Left ventricle myocardium superior (tissue), 1 donor: ENCODE results near the gene CCDC69. TPM values are rescaled to one million over a fixed set of nuclear protein-coding genes. Genes with fewer than 3 reads are reported as not detected.
"Not testable (repeated sequence)": the region's sequence is repeated elsewhere in the genome, so short reads cannot be mapped to it uniquely, and the experiment has no call there.

Source experiments
- ATAC-seq: fragments of 200-7000 bp; cut with Tn5 transposase; one replicate; pipeline ENCODE4 v1.9.1; 2020; ENCODE audit warnings: mild to moderate bottlenecking, moderate library complexity
- DNase-seq: peaks from one replicate; pipeline ENCODE4 v3.0.0-alpha.2; 2020
- intact Hi-C: fragments of 100-400 bp; cut with micrococcal nuclease; formaldehyde crosslinking; loops from one replicate; pipeline ENCODE4 v1.11.0; 2022
- total RNA-seq: library from RNA; stranded (reverse); fragmentation: NEBNext Ultra II Directional; extraction: Animal tissue kit (Norgen Biotek cat#: 25700); gene quantifications from one replicate; pipeline ENCODE4 v1.2.1, GENCODE V29; 2021
- donor health status: DM: no; HTN: yes; CAD: no; lungs with severe emphysema.

The CCDC69 gene
- total RNA-seq, 1 donor from 2014 or later: 178 TPM

- intact Hi-C loops: no loop called here
- DNase-seq (no peak), ATAC-seq (peak; percentile 89)
These were observed 21.3 kb downstream of the CCDC69 start for GRCh38 chr5:151202381-151203139.

GRCh38 chr5:151200913-151201595 is 22.8 kb downstream of the CCDC69 start:
- DNase-seq (no peak), ATAC-seq (no peak)
- intact Hi-C loops: no loop called here

GRCh38 chr5:151199581-151200185 is 24.2 kb downstream of the CCDC69 start:
- no peak for ATAC-seq
- no peak for DNase-seq
- intact Hi-C loops: no loop called here

GRCh38 chr5:151198861-151199260 is 25.0 kb downstream of the CCDC69 start:
- no peak for DNase-seq
- intact Hi-C loops: no loop called here

GRCh38 chr5:151197291-151197600 is 26.6 kb downstream of the CCDC69 start:
- intact Hi-C loops: not testable (repeated sequence)

More at GRCh38 chr5:151198861-151199260, 25.0 kb downstream of the CCDC69 start:
- no peak for ATAC-seq

GRCh38 chr5:151196556-151197290 is 27.2 kb downstream of the CCDC69 start:
- peak; percentile 75 for ATAC-seq
- no peak for DNase-seq
- intact Hi-C loops: no loop called here

More at GRCh38 chr5:151197291-151197600, 26.6 kb downstream of the CCDC69 start:
- DNase-seq, ATAC-seq: not testable (repeated sequence)

GRCh38 chr5:151195622-151196021 is 28.3 kb downstream of the CCDC69 start:
- DNase-seq (no peak), ATAC-seq (no peak)
- intact Hi-C loops: no loop called here

- DNase-seq (no peak), ATAC-seq (no peak)
- intact Hi-C loops: no loop called here
These were observed 31.3 kb downstream of the CCDC69 start for GRCh38 chr5:151192626-151193025.

GRCh38 chr5:151191661-151192060 is 32.2 kb downstream of the CCDC69 start:
- ATAC-seq (no peak), DNase-seq (no peak)
- intact Hi-C loops: no loop called here

GRCh38 chr5:151189151-151189550 is 34.7 kb downstream of the CCDC69 start:
- ATAC-seq: no peak
- intact Hi-C loops: no loop called here
- DNase-seq: no peak

GRCh38 chr5:151186538-151186937 is 37.4 kb downstream of the CCDC69 start:
- peak; percentile 73 for ATAC-seq
- intact Hi-C loops: no loop called here
- DNase-seq: no peak

- DNase-seq: no peak
- intact Hi-C loops: no loop called here
- ATAC-seq: no peak
These were observed 37.8 kb downstream of the CCDC69 start for GRCh38 chr5:151186052-151186451.

- intact Hi-C loops: no loop called here
- DNase-seq: no peak
- ATAC-seq: no peak
These were observed 39.4 kb downstream of the CCDC69 start for GRCh38 chr5:151184316-151185042.

GRCh38 chr5:151183456-151184245 is 40.2 kb downstream of the CCDC69 start:
- ATAC-seq (no peak), DNase-seq (no peak)
- intact Hi-C loops: no loop called here

GRCh38 chr5:151182976-151183375 is 40.9 kb downstream of the CCDC69 start:
- DNase-seq (no peak), ATAC-seq (no peak)
- intact Hi-C loops: no loop called here

GRCh38 chr5:151182524-151182900 is 41.4 kb downstream of the CCDC69 start:
- intact Hi-C loops: no loop called here
- no peak for ATAC-seq
- DNase-seq: no peak

- DNase-seq: no peak
- intact Hi-C loops: no loop called here
- ATAC-seq: no peak
These were observed 41.9 kb downstream of the CCDC69 start for GRCh38 chr5:151181818-151182523.

GRCh38 chr5:151180291-151180690 is 43.6 kb downstream of the CCDC69 start:
- intact Hi-C loops: no loop called here
- no peak for DNase-seq
- no peak for ATAC-seq
